ENCODE results near the gene ADCY1.
"Not testable (repeated sequence)": the region's sequence is repeated elsewhere in the genome, so short reads cannot be mapped to it uniquely, and the experiment has no call there.

ADCY1 gene

GRCh38 chr7:45573661-45574415 is at the start of gene ADCY1:
Gene ADCY1, plus strand, starts transcription at chr7:45574368. Its CDS starts 176 bp downstream, at chr7:45574544.
- DNase-seq (ENCODE audit: low spot score): no peak

GRCh38 chr7:45524445-45524844 is 49.7 kb upstream of the ADCY1 start:
- DNase-seq (ENCODE audit: low spot score): no peak

GRCh38 chr7:45525057-45525456 is 49.1 kb upstream of the ADCY1 start:
- DNase-seq (ENCODE audit: low spot score): no peak

GRCh38 chr7:45543473-45543872 is 30.7 kb upstream of the ADCY1 start:
- no peak for DNase-seq (ENCODE audit: low spot score)

GRCh38 chr7:45545105-45545710 is 29.0 kb upstream of the ADCY1 start:
- not testable (repeated sequence) for DNase-seq (ENCODE audit: low spot score)

GRCh38 chr7:45548917-45549316 is 25.3 kb upstream of the ADCY1 start:
- not testable (repeated sequence) for DNase-seq (ENCODE audit: low spot score)

- DNase-seq (ENCODE audit: low spot score): no peak
Measured at GRCh38 chr7:45563401-45563800, 10.8 kb upstream of the ADCY1 start.

GRCh38 chr7:45563941-45564461 is 10.2 kb upstream of the ADCY1 start:
- DNase-seq (ENCODE audit: low spot score): no peak

- DNase-seq (ENCODE audit: low spot score): no peak
Measured at GRCh38 chr7:45564485-45564884, 9.7 kb upstream of the ADCY1 start.

- no peak for DNase-seq (ENCODE audit: low spot score)
Measured at GRCh38 chr7:45564886-45565455, 9.2 kb upstream of the ADCY1 start.

- DNase-seq (ENCODE audit: low spot score): no peak
Measured at GRCh38 chr7:45566386-45566785, 7.8 kb upstream of the ADCY1 start.

GRCh38 chr7:45566961-45567360 is 7.2 kb upstream of the ADCY1 start:
- no peak for DNase-seq (ENCODE audit: low spot score)

- no peak for DNase-seq (ENCODE audit: low spot score)
Measured at GRCh38 chr7:45567713-45568112, 6.5 kb upstream of the ADCY1 start.

GRCh38 chr7:45568536-45569289 is 5.5 kb upstream of the ADCY1 start:
- no peak for DNase-seq (ENCODE audit: low spot score)

GRCh38 chr7:45569290-45569685 is 4.9 kb upstream of the ADCY1 start:
- no peak for DNase-seq (ENCODE audit: low spot score)

- DNase-seq (ENCODE audit: low spot score): no peak
Measured at GRCh38 chr7:45570797-45571196, 3.4 kb upstream of the ADCY1 start.

GRCh38 chr7:45573204-45573603 is 964 bp upstream of the ADCY1 start:
- no peak for DNase-seq (ENCODE audit: low spot score)

- DNase-seq (ENCODE audit: low spot score): no peak
Measured at GRCh38 chr7:45574416-45574668, 174 bp downstream of the ADCY1 start.

- no peak for DNase-seq (ENCODE audit: low spot score)
Measured at GRCh38 chr7:45574669-45575500, 717 bp downstream of the ADCY1 start.

GRCh38 chr7:45575501-45576248 is 1.5 kb downstream of the ADCY1 start:
- no peak for DNase-seq (ENCODE audit: low spot score)

Measured in CD4-positive, alpha-beta T cell treated with Interleukin-15 for 4 hours (primary cell).